ENCODE data around the gene SLC25A15.
"Not testable (repeated sequence)": the region's sequence is repeated elsewhere in the genome, so short reads cannot be mapped to it uniquely, and the experiment has no call there.

Gene SLC25A15

GRCh38 chr13:40818926-40819325 lies 29.5 kb downstream of the SLC25A15 start:
- no peak for DNase-seq
- no peak overlapping the region for H3K4me3 ChIP-seq (ENCODE audit: low read depth, low read length)
- in situ Hi-C loops (cut with HindIII; ENCODE audit: low pct_ligation_motif_present, low sequenced_read_pairs) = no loop called here
- H3K36me3 ChIP-seq (replicated peaks) = no peaks in the 10 kb centered on the region
- no peaks in the 10 kb centered on the region for H3K27me3 ChIP-seq (replicated peaks)
- TF ChIP-seq, protein P1, sequence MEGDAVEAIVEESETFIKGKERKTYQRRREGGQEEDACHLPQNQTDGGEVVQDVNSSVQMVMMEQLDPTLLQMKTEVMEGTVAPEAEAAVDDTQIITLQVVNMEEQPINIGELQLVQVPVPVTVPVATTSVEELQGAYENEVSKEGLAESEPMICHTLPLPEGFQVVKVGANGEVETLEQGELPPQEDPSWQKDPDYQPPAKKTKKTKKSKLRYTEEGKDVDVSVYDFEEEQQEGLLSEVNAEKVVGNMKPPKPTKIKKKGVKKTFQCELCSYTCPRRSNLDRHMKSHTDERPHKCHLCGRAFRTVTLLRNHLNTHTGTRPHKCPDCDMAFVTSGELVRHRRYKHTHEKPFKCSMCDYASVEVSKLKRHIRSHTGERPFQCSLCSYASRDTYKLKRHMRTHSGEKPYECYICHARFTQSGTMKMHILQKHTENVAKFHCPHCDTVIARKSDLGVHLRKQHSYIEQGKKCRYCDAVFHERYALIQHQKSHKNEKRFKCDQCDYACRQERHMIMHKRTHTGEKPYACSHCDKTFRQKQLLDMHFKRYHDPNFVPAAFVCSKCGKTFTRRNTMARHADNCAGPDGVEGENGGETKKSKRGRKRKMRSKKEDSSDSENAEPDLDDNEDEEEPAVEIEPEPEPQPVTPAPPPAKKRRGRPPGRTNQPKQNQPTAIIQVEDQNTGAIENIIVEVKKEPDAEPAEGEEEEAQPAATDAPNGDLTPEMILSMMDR (IDR thresholded peaks at IDR 0.05; ENCODE audit: low read depth, low read length, missing control alignments) = no peak
- no peak overlapping the region for H3K27ac ChIP-seq

- H3K27me3 ChIP-seq (replicated peaks) = no peaks in the 10 kb centered on the region
- H3K27ac ChIP-seq = no peak overlapping the region
- in situ Hi-C loops (cut with HindIII; ENCODE audit: low pct_ligation_motif_present, low sequenced_read_pairs) = no loop called here
- H3K4me3 ChIP-seq (ENCODE audit: low read depth, low read length) = no peak overlapping the region
- DNase-seq = no peak
- TF ChIP-seq, protein P1 (IDR thresholded peaks at IDR 0.05; ENCODE audit: low read depth, low read length, missing control alignments) = no peak
- H3K36me3 ChIP-seq (replicated peaks) = no peaks in the 10 kb centered on the region
Measured at GRCh38 chr13:40819797-40820315, 30.4 kb downstream of the SLC25A15 start.

DNA sequence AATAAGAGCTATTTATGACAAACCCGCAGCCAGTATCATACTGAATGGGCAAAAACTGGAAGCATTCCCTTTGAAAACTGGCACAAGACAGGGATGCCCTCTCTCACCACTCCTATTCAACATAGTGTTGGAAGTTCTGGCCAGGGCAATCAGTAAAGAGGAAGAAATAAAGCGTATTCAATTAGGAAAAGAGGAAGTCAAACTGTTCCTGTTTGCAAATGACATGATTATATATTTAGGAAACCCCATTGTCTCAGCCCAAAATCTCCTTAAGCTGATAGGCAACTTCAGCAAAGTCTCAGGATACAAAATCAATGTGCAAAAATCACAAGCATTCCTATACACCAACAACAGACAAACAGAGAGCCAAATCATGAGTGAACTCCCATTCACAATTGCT lies 50.3 kb downstream of the SLC25A15 start:
- DNase-seq; H3K36me3 ChIP-seq (replicated peaks); H3K4me3 ChIP-seq (ENCODE audit: low read depth, low read length); in situ Hi-C loops (cut with HindIII; ENCODE audit: low pct_ligation_motif_present, low sequenced_read_pairs); H3K27ac ChIP-seq; H3K27me3 ChIP-seq (replicated peaks): not testable (repeated sequence)

DNA sequence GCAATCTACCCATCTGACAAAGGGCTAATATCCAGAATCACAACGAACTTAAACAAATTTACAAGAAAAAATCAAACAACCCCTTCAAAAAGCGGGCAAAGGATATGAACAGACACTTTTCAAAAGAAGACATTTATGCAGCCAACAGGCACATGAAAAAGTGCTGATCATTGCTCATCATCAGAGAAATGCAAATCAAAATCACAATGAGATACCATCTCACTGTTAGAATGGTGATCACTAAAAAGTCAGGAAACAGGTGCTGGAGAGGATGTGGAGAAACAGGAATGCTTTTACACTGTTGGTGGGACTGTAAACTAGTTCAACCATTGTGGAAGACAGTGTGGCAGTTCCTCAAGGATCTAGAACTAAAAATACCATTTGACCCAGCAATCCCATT lies 51.5 kb downstream of the SLC25A15 start:
- H3K36me3 ChIP-seq (replicated peaks); H3K27ac ChIP-seq; in situ Hi-C loops (cut with HindIII; ENCODE audit: low pct_ligation_motif_present, low sequenced_read_pairs): not testable (repeated sequence)

More for the DNA sequence above, 51.5 kb downstream of the SLC25A15 start:
- not testable (repeated sequence) for H3K27me3 ChIP-seq (replicated peaks); H3K4me3 ChIP-seq (ENCODE audit: low read depth, low read length); DNase-seq
